Stimulated activated naive CD8-positive, alpha-beta T cell treated with anti-CD3 and anti-CD28 coated beads, Interleukin-15, Interleukin-2, amounts not matched to agents 100 ng/mL and 50 ng/mL, for 24 hours (primary cell): Measurements from ENCODE around the gene SVEP1.
A peak's percentile ranks its signal among the peaks of the same experiment; 100 is the strongest.

Experiments used
- H3K27ac Mint-ChIP-seq: one replicate; pipeline ENCODE4 v1.8.0; 2021; ENCODE audit warnings: mild to moderate bottlenecking, mixed read lengths
- H3K27me3 Mint-ChIP-seq: one replicate; pipeline ENCODE4 v1.8.0; 2021; ENCODE audit warnings: mixed read lengths
- H3K36me3 Mint-ChIP-seq: one replicate; pipeline ENCODE4 v1.8.0; 2021; ENCODE audit warnings: low read depth, mixed read lengths
- H3K4me1 Mint-ChIP-seq: one replicate; pipeline ENCODE4 v1.8.0; 2021; ENCODE audit warnings: low read depth, mixed read lengths
- H3K4me3 Mint-ChIP-seq: one replicate; pipeline ENCODE4 v1.8.0; 2021; ENCODE audit warnings: mild to moderate bottlenecking, mixed read lengths
- H3K9me3 Mint-ChIP-seq: one replicate; pipeline ENCODE4 v1.8.0; 2021; ENCODE audit warnings: mixed read lengths

Gene SVEP1

GRCh38 chr9:110329639-110330230, 249.8 kb downstream of the SVEP1 start:
- no peak overlapping the region for H3K27ac Mint-ChIP-seq
- H3K27me3 Mint-ChIP-seq, result peaks cover 12% of the 10 kb centered on the region
- H3K4me3 Mint-ChIP-seq, result no peak overlapping the region
- no peaks in the 10 kb centered on the region for H3K36me3 Mint-ChIP-seq
- H3K9me3 Mint-ChIP-seq, result no peaks in the 10 kb centered on the region
- H3K4me1 Mint-ChIP-seq, result peaks cover 3% of the 10 kb centered on the region

- no peaks in the 10 kb centered on the region for H3K4me1 Mint-ChIP-seq
- no peaks in the 10 kb centered on the region for H3K9me3 Mint-ChIP-seq
- H3K36me3 Mint-ChIP-seq, result no peaks in the 10 kb centered on the region
- no peak overlapping the region for H3K27ac Mint-ChIP-seq
- H3K27me3 Mint-ChIP-seq, result peaks cover 8% of the 10 kb centered on the region
- H3K4me3 Mint-ChIP-seq, result no peak overlapping the region
These were observed 250.8 kb downstream of the SVEP1 start for GRCh38 chr9:110328763-110329162.

GRCh38 chr9:110327716-110328115, 251.8 kb downstream of the SVEP1 start:
- Mint-ChIP-seq H3K4me1 (no peaks in the 10 kb centered on the region), H3K27me3 (peaks cover 5% of the 10 kb centered on the region), H3K9me3 (no peaks in the 10 kb centered on the region), H3K27ac (no peak overlapping the region), H3K36me3 (no peaks in the 10 kb centered on the region), H3K4me3 (no peak overlapping the region)

GRCh38 chr9:110323818-110324217, 255.7 kb downstream of the SVEP1 start:
- no peaks in the 10 kb centered on the region for H3K36me3 Mint-ChIP-seq
- H3K27me3 Mint-ChIP-seq, result peaks cover 4% of the 10 kb centered on the region
- no peak overlapping the region for H3K4me3 Mint-ChIP-seq
- H3K27ac Mint-ChIP-seq, result no peak overlapping the region
- no peaks in the 10 kb centered on the region for H3K9me3 Mint-ChIP-seq
- H3K4me1 Mint-ChIP-seq, result no peaks in the 10 kb centered on the region

- Mint-ChIP-seq H3K9me3 (no peaks in the 10 kb centered on the region), H3K27ac (no peak overlapping the region), H3K27me3 (peaks cover 4% of the 10 kb centered on the region), H3K4me3 (no peak overlapping the region), H3K36me3 (no peaks in the 10 kb centered on the region), H3K4me1 (peaks cover 8% of the 10 kb centered on the region)
These were observed 258.7 kb downstream of the SVEP1 start for GRCh38 chr9:110320651-110321445.

- no peaks in the 10 kb centered on the region for H3K36me3 Mint-ChIP-seq
- no peak overlapping the region for H3K4me3 Mint-ChIP-seq
- H3K4me1 Mint-ChIP-seq, result peaks cover 8% of the 10 kb centered on the region
- no peaks in the 10 kb centered on the region for H3K9me3 Mint-ChIP-seq
- H3K27me3 Mint-ChIP-seq, result peaks cover 4% of the 10 kb centered on the region
- no peak overlapping the region for H3K27ac Mint-ChIP-seq
These were observed 259.6 kb downstream of the SVEP1 start for GRCh38 chr9:110319781-110320492.

- H3K4me3 Mint-ChIP-seq, result no peak overlapping the region
- peaks cover 8% of the 10 kb centered on the region for H3K4me1 Mint-ChIP-seq
These were observed 261.6 kb downstream of the SVEP1 start for GRCh38 chr9:110317911-110318310.

GRCh38 chr9:110316261-110317075, 263.1 kb downstream of the SVEP1 start:
- peaks cover 8% of the 10 kb centered on the region for H3K4me1 Mint-ChIP-seq
- H3K27ac Mint-ChIP-seq, result no peak overlapping the region
- peaks cover 4% of the 10 kb centered on the region for H3K27me3 Mint-ChIP-seq
- H3K9me3 Mint-ChIP-seq, result no peaks in the 10 kb centered on the region
- H3K36me3 Mint-ChIP-seq, result no peaks in the 10 kb centered on the region
- peak overlapping the region; percentile 48 for H3K4me3 Mint-ChIP-seq

More at GRCh38 chr9:110317911-110318310, 261.6 kb downstream of the SVEP1 start:
- Mint-ChIP-seq H3K27me3 (peaks cover 4% of the 10 kb centered on the region), H3K9me3 (no peaks in the 10 kb centered on the region), H3K27ac (no peak overlapping the region), H3K36me3 (no peaks in the 10 kb centered on the region)
